ENCODE data around the gene ROM1.

The ROM1 gene

GRCh38 chr11:62602141-62603071 lies 10.7 kb upstream of the ROM1 start:
- Histone ChIP-seq H3K27ac (ENCODE audit: low read length) (peak overlapping the region; percentile 18; the same call in 1 of the 2 replicates), H3K4me3 (ENCODE audit: low read length) (peak overlapping the region; percentile 44)

GRCh38 chr11:62603072-62603408 lies 10.0 kb upstream of the ROM1 start:
- Histone ChIP-seq H3K4me2 (ENCODE audit: low read depth, low read length) (no peak overlapping the region), H3F3A (ENCODE audit: insufficient read depth, low read length) (peaks cover 21% of the 10 kb centered on the region), H3K4me1 (ENCODE audit: low read length) (peaks cover 10% of the 10 kb centered on the region), H2AFZ (ENCODE audit: low read length) (no peak overlapping the region), H3K27me3 (replicated peaks; ENCODE audit: insufficient read depth, low read length) (no peaks in the 10 kb centered on the region), H3K9me3 (replicated peaks; ENCODE audit: insufficient read depth, low read length) (no peaks in the 10 kb centered on the region), H3K79me2 (ENCODE audit: low read length) (peaks cover 32% of the 10 kb centered on the region), H3K9me2 (replicated peaks; ENCODE audit: insufficient read depth, low read length) (no peaks in the 10 kb centered on the region), H3K27ac (ENCODE audit: low read length) (no peak overlapping the region), H3K4me3 (ENCODE audit: low read length) (no peak overlapping the region), H3K36me3 (replicated peaks; ENCODE audit: insufficient read depth, low read length) (peaks cover 5% of the 10 kb centered on the region), H4K20me1 (ENCODE audit: insufficient read depth, low read length) (no peaks in the 10 kb centered on the region), H3K9ac (ENCODE audit: low read length) (no peak overlapping the region)
- TF ChIP-seq CTCF (IDR thresholded peaks at IDR 0.05; ENCODE audit: low read length), result no peak
- TF ChIP-seq EZH2phosphoT487 (IDR thresholded peaks at IDR 0.05; ENCODE audit: low read length), result no peak
- TF ChIP-seq EZH2 (optimal IDR thresholded peaks at IDR 0.05; ENCODE audit: low read depth, low read length), result no peak
- no peak for DNase-seq

More at GRCh38 chr11:62602141-62603071, 10.7 kb upstream of the ROM1 start:
- Histone ChIP-seq H2AFZ (ENCODE audit: low read length) (peak overlapping the region; percentile 38), H3K9ac (ENCODE audit: low read length) (peak overlapping the region; percentile 25; the same call in 1 of the 2 replicates), H3K9me2 (replicated peaks; ENCODE audit: insufficient read depth, low read length) (no peaks in the 10 kb centered on the region), H3K4me2 (ENCODE audit: low read depth, low read length) (peak overlapping the region; percentile 76), H3K4me1 (ENCODE audit: low read length) (peaks cover 10% of the 10 kb centered on the region), H3F3A (ENCODE audit: insufficient read depth, low read length) (peaks cover 21% of the 10 kb centered on the region), H3K27me3 (replicated peaks; ENCODE audit: insufficient read depth, low read length) (no peaks in the 10 kb centered on the region), H3K36me3 (replicated peaks; ENCODE audit: insufficient read depth, low read length) (peaks cover 11% of the 10 kb centered on the region), H3K9me3 (replicated peaks; ENCODE audit: insufficient read depth, low read length) (no peaks in the 10 kb centered on the region), H4K20me1 (ENCODE audit: insufficient read depth, low read length) (no peaks in the 10 kb centered on the region), H3K79me2 (ENCODE audit: low read length) (peaks cover 39% of the 10 kb centered on the region)
- DNase-seq, result no peak
- TF ChIP-seq EZH2phosphoT487 (IDR thresholded peaks at IDR 0.05; ENCODE audit: low read length) (no peak), EZH2 (optimal IDR thresholded peaks at IDR 0.05; ENCODE audit: low read depth, low read length) (no peak), CTCF (IDR thresholded peaks at IDR 0.05; ENCODE audit: low read length) (no peak)

- Histone ChIP-seq H3K36me3 (replicated peaks; ENCODE audit: insufficient read depth, low read length) (no peaks in the 10 kb centered on the region; the same call in 1 of the 2 replicates), H3K9me2 (replicated peaks; ENCODE audit: insufficient read depth, low read length) (no peaks in the 10 kb centered on the region), H3K4me1 (ENCODE audit: low read length) (peaks cover 6% of the 10 kb centered on the region), H3K9ac (ENCODE audit: low read length) (no peak overlapping the region), H3F3A (ENCODE audit: insufficient read depth, low read length) (peaks cover 17% of the 10 kb centered on the region), H3K9me3 (replicated peaks; ENCODE audit: insufficient read depth, low read length) (no peaks in the 10 kb centered on the region), H3K79me2 (ENCODE audit: low read length) (peaks cover 24% of the 10 kb centered on the region), H3K4me3 (ENCODE audit: low read length) (no peak overlapping the region), H3K27me3 (replicated peaks; ENCODE audit: insufficient read depth, low read length) (no peaks in the 10 kb centered on the region), H2AFZ (ENCODE audit: low read length) (no peak overlapping the region), H3K4me2 (ENCODE audit: low read depth, low read length) (no peak overlapping the region), H4K20me1 (ENCODE audit: insufficient read depth, low read length) (no peaks in the 10 kb centered on the region), H3K27ac (ENCODE audit: low read length) (no peak overlapping the region)
- TF ChIP-seq EZH2phosphoT487 (IDR thresholded peaks at IDR 0.05; ENCODE audit: low read length), result no peak
- no peak for TF ChIP-seq EZH2 (optimal IDR thresholded peaks at IDR 0.05; ENCODE audit: low read depth, low read length)
- no peak for TF ChIP-seq CTCF (IDR thresholded peaks at IDR 0.05; ENCODE audit: low read length)
- DNase-seq, result no peak
Measured at GRCh38 chr11:62603776-62604299, 9.2 kb upstream of the ROM1 start.

Data from MM.1S (cell line).